ENCODE measurements around the gene FAM174B. TPM values are rescaled to one million over a fixed set of nuclear protein-coding genes. Genes with fewer than 3 reads are reported as not detected.
A peak's percentile ranks its signal among the peaks of the same experiment; 100 is the strongest.

Gene FAM174B
- total RNA-seq, 1 experiment from 2014 or later = 3.5 TPM

- TF ChIP-seq, protein P1, sequence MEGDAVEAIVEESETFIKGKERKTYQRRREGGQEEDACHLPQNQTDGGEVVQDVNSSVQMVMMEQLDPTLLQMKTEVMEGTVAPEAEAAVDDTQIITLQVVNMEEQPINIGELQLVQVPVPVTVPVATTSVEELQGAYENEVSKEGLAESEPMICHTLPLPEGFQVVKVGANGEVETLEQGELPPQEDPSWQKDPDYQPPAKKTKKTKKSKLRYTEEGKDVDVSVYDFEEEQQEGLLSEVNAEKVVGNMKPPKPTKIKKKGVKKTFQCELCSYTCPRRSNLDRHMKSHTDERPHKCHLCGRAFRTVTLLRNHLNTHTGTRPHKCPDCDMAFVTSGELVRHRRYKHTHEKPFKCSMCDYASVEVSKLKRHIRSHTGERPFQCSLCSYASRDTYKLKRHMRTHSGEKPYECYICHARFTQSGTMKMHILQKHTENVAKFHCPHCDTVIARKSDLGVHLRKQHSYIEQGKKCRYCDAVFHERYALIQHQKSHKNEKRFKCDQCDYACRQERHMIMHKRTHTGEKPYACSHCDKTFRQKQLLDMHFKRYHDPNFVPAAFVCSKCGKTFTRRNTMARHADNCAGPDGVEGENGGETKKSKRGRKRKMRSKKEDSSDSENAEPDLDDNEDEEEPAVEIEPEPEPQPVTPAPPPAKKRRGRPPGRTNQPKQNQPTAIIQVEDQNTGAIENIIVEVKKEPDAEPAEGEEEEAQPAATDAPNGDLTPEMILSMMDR (IDR thresholded peaks at IDR 0.05; ENCODE audit: unreplicated experiment) = no peak
- no peak overlapping the region for H3K4me3 Mint-ChIP-seq (ENCODE audit: unreplicated experiment)
- ChIA-PET CTCF (interaction anchor here (0.6 kb wide), 1 partner anchor 520 kb away, joined by 3 read pairs; no protein-coding TSS in a partner anchor), POLR2A (no interaction called here)
- no peaks in the 10 kb centered on the region for H3K4me1 Mint-ChIP-seq (ENCODE audit: insufficient read depth, unreplicated experiment)
- no peaks in the 10 kb centered on the region for H3K9me3 Mint-ChIP-seq (ENCODE audit: unreplicated experiment)
- BruUV-seq (replicated peaks) = no TSS peak
- no peak overlapping the region for H3K27ac Mint-ChIP-seq (ENCODE audit: low read depth, unreplicated experiment)
- H3K27me3 Mint-ChIP-seq (ENCODE audit: insufficient read depth, unreplicated experiment) = no peaks in the 10 kb centered on the region
- no peak for DNase-seq (ENCODE audit: unreplicated experiment)
- intact Hi-C loops (cut with micrococcal nuclease) = no loop called here
- no peaks in the 10 kb centered on the region for H3K36me3 Mint-ChIP-seq (ENCODE audit: insufficient read depth, unreplicated experiment)
Measured at GRCh38 chr15:92663250-92663951, 7.8 kb upstream of the FAM174B start.

DNA sequence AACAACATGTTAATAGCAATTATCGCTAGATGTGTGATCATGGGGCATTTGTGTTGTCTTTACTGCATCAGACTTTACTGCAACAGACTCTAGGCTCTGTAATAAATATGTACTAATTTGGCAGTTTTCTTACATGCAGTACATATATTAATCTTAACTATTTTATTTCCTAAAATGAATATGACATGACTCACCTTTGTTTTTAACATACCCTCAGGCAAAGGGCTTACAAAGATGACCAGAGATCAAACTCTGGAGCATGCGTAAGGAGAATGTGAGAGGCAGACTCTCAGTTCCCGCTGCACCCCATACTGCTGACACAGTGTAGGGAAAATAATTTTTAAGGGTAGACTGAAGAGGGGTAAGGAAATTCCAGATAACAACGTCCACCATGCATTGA, 7.2 kb upstream of the FAM174B start:
- Mint-ChIP-seq H3K4me3 (ENCODE audit: unreplicated experiment) (no peak overlapping the region), H3K27ac (ENCODE audit: low read depth, unreplicated experiment) (no peak overlapping the region), H3K4me1 (ENCODE audit: insufficient read depth, unreplicated experiment) (no peaks in the 10 kb centered on the region), H3K27me3 (ENCODE audit: insufficient read depth, unreplicated experiment) (no peaks in the 10 kb centered on the region), H3K36me3 (ENCODE audit: insufficient read depth, unreplicated experiment) (no peaks in the 10 kb centered on the region), H3K9me3 (ENCODE audit: unreplicated experiment) (no peaks in the 10 kb centered on the region)
- peak; percentile 36 for DNase-seq (ENCODE audit: unreplicated experiment)
- no TSS peak for BruUV-seq (replicated peaks)
- ChIA-PET CTCF (no interaction called here), POLR2A (no interaction called here)
- intact Hi-C loops (cut with micrococcal nuclease) = no loop called here
- TF ChIP-seq, protein P1 (IDR thresholded peaks at IDR 0.05; ENCODE audit: unreplicated experiment) = no peak

DNA sequence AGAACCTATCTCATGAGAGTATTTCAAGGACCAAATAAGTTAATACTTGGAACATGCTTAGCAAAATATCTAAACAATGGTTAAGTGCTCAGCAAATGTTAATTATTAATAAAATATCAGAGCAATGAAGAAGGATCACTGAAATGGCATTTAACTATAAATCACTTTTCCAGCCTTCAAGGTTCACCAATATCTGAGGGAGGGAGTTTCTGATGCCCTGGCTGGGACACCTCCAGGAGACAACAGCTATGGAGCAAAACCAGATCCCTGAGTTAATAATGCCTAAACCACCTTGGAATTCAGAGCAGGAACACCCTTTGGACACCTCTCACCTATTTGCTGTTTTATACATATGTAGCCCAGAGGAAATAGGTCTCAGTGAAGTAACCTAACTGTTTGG, 6.4 kb upstream of the FAM174B start:
- no TSS peak for BruUV-seq (replicated peaks)
- ChIA-PET CTCF (interaction anchor here (0.6 kb wide), 1 partner anchor 141 kb away, joined by 3 read pairs; no protein-coding TSS in a partner anchor), POLR2A (interaction anchor here (0.6 kb wide), 1 partner anchor 1101 kb away, joined by 3 read pairs; no protein-coding TSS in a partner anchor)
- no peak for DNase-seq (ENCODE audit: unreplicated experiment)
- intact Hi-C loops (cut with micrococcal nuclease) = no loop called here
- H3K9me3 Mint-ChIP-seq (ENCODE audit: unreplicated experiment) = no peaks in the 10 kb centered on the region
- no peak overlapping the region for H3K27ac Mint-ChIP-seq (ENCODE audit: low read depth, unreplicated experiment)
- H3K36me3 Mint-ChIP-seq (ENCODE audit: insufficient read depth, unreplicated experiment) = no peaks in the 10 kb centered on the region
- TF ChIP-seq, protein P1 (IDR thresholded peaks at IDR 0.05; ENCODE audit: unreplicated experiment) = no peak
- H3K4me3 Mint-ChIP-seq (ENCODE audit: unreplicated experiment) = no peak overlapping the region
- H3K4me1 Mint-ChIP-seq (ENCODE audit: insufficient read depth, unreplicated experiment) = no peaks in the 10 kb centered on the region
- H3K27me3 Mint-ChIP-seq (ENCODE audit: insufficient read depth, unreplicated experiment) = no peaks in the 10 kb centered on the region

GRCh38 chr15:92661069-92661468, 5.5 kb upstream of the FAM174B start:
- TF ChIP-seq, protein P1 (IDR thresholded peaks at IDR 0.05; ENCODE audit: unreplicated experiment) = no peak
- POLR2A ChIA-PET = no interaction called here
- BruUV-seq (replicated peaks) = no TSS peak
- Mint-ChIP-seq H3K4me3 (ENCODE audit: unreplicated experiment) (no peak overlapping the region), H3K9me3 (ENCODE audit: unreplicated experiment) (no peaks in the 10 kb centered on the region), H3K36me3 (ENCODE audit: insufficient read depth, unreplicated experiment) (no peaks in the 10 kb centered on the region), H3K27me3 (ENCODE audit: insufficient read depth, unreplicated experiment) (no peaks in the 10 kb centered on the region), H3K4me1 (ENCODE audit: insufficient read depth, unreplicated experiment) (no peaks in the 10 kb centered on the region), H3K27ac (ENCODE audit: low read depth, unreplicated experiment) (no peak overlapping the region)
- DNase-seq (ENCODE audit: unreplicated experiment) = no peak
- intact Hi-C loops (cut with micrococcal nuclease) = no loop called here
- CTCF ChIA-PET = no interaction called here

All from MCF 10A (cell line).